Astrocyte (in vitro differentiated cells and primary cell): Measurements from ENCODE around the gene SPOCK2.

Experiments used
- EZH2 ChIP-seq: IDR thresholded peaks from 2 replicates; pipeline ENCODE4 v1.6.1; 2012; ENCODE audit warnings: mild to moderate bottlenecking, low read length, inconsistent platforms; ENCODE audit not compliant: insufficient read depth
- TF ChIP-seq, protein P1 (sequence below): IDR thresholded peaks from 2 replicates; pipeline ENCODE4 v1.5.1; 2011; ENCODE audit warnings: low read depth, mild to moderate bottlenecking, inconsistent platforms, low read length, moderate library complexity; ENCODE audit not compliant: insufficient read depth

GRCh38 chr10:72058989-72059842 is 29.1 kb downstream of the SPOCK2 start:
- TF ChIP-seq, protein P1, sequence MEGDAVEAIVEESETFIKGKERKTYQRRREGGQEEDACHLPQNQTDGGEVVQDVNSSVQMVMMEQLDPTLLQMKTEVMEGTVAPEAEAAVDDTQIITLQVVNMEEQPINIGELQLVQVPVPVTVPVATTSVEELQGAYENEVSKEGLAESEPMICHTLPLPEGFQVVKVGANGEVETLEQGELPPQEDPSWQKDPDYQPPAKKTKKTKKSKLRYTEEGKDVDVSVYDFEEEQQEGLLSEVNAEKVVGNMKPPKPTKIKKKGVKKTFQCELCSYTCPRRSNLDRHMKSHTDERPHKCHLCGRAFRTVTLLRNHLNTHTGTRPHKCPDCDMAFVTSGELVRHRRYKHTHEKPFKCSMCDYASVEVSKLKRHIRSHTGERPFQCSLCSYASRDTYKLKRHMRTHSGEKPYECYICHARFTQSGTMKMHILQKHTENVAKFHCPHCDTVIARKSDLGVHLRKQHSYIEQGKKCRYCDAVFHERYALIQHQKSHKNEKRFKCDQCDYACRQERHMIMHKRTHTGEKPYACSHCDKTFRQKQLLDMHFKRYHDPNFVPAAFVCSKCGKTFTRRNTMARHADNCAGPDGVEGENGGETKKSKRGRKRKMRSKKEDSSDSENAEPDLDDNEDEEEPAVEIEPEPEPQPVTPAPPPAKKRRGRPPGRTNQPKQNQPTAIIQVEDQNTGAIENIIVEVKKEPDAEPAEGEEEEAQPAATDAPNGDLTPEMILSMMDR = no peak
- no peak for TF ChIP-seq EZH2
